IPS DF 4.7 (cell line): Measurements from ENCODE around the gene RNASEH2C.
"Not testable (repeated sequence)": the region's sequence is repeated elsewhere in the genome, so short reads cannot be mapped to it uniquely, and the experiment has no call there.

Experiments used
- DNase-seq: peaks from one replicate; pipeline ENCODE4 v3.0.0-alpha.2; 2013; ENCODE audit warnings: low spot score; ENCODE audit errors: extremely low read depth

Gene RNASEH2C

DNA sequence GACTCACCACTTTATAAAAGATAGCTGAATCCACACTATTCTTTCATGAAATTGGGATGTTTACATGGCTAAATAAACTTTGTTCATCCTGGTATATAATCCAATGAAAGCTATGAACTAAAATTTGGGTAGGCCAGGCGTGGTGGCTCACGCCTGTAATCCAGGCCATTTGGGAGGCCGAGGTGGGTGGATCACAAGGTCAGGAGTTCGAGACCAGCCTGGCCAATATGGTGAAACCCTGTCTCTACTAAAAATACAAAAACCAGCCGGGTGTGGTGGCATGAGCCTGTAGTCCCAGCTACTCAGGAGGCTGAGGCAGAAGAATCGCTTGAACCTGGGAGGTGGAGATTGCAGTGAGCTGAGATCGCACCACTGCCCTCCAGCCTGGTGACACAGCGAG is 28.8 kb downstream of the RNASEH2C start:
- not testable (repeated sequence) for DNase-seq

DNA sequence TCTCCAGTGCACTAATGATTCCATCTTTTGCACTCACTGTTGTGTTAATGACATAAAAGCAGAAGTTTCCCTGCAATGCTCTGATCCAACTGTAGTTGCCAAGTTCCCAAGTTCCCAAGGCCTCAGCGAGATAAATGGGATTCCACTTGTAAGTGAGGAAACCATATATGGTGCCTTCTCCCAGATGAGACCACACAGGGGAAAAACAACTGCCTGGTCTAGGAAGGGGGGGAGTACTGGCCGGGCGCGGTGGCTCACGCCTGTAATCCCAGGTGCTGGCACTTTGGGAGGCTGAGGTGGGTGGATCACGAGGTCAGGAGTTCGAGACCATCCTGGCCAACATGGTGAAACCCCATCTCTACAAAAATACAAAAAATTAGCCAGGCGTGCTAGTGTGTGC is 34.6 kb downstream of the RNASEH2C start:
- DNase-seq = no peak

- DNase-seq = not testable (repeated sequence)
Observed at GRCh38 chr11:65683480-65683879, 37.1 kb downstream of the RNASEH2C start.

- DNase-seq = no peak
Observed at GRCh38 chr11:65680192-65680743, 40.3 kb downstream of the RNASEH2C start.

DNA sequence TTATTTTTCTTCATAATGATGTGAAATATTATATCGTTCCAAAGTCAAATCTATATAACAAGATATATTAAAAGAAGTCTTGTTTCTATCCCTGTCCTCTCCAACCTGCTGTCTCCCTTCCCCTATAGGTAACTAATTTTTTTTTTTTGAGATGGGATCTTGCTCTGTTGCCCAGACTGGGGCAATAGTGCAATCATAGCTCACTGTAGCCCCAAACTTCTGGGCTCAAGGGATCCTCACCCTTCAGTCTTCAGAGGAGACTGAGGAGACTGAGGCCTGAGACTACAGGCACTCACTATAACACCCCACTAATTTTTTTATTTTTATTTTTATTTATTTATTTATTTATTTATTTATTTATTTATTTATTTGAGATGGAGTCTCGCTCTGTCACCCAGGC is 47.6 kb downstream of the RNASEH2C start:
- DNase-seq = no peak

GRCh38 chr11:65672180-65672860 is 48.3 kb downstream of the RNASEH2C start:
- no peak for DNase-seq
